Esophagus squamous epithelium (tissue), 5 donors: ENCODE measurements around the gene GALM. TPM values are rescaled to one million over a fixed set of nuclear protein-coding genes. Genes with fewer than 3 reads are reported as not detected.

ENCODE experiments used
- DNase-seq: peaks from one replicate; lab custom pipeline; 2025; lab: John Stamatoyannopoulos, UW
- H3K27ac ChIP-seq, 4 donors: fragments of 200-600 bp; sonication (generic); one replicate each; pipeline ENCODE4 v1.5.1; 2016 to 2019; ENCODE audit warnings: mild to moderate bottlenecking in 1 of 4
- H3K27me3 ChIP-seq, 4 donors: fragments of 200-600 bp; sonication (generic); 1 replicate in 3 of 4; 2 replicates in 1 of 4; pipeline versions ENCODE4 v1.5.1 to v1.6.0; 2017 to 2021; ENCODE audit warnings: antibody characterized with exemption in 1 of 4
- H3K36me3 ChIP-seq, 3 donors: fragments of 200-600 bp; sonication (generic); one replicate each; pipeline ENCODE4 v1.5.1; 2016 to 2019
- H3K4me1 ChIP-seq, 3 donors: fragments of 200-600 bp; sonication (generic); one replicate each; pipeline ENCODE4 v1.5.1; 2017 to 2019
- H3K4me3 ChIP-seq, 4 donors: fragments of 200-600 bp; sonication (generic); 1 replicate in 3 of 4; 2 replicates in 1 of 4; pipeline ENCODE4 v1.5.1; 2016 to 2019; ENCODE audit warnings: mild to moderate bottlenecking in 2 of 4, moderate library complexity in 1 of 4
- H3K9me3 ChIP-seq, 3 donors: fragments of 200-600 bp; sonication (generic); one replicate each; pipeline ENCODE4 v1.5.1; 2016 to 2019
- POLR2A ChIP-seq, 4 donors: fragments of 450-650 bp; IDR thresholded peaks; one replicate each; pipeline ENCODE4 v1.6.1; 2017; ENCODE audit warnings: antibody characterized with exemption in 4 of 4, mild to moderate bottlenecking in 4 of 4, moderate library complexity in 3 of 4
- WGBS, 2 donors: methylation state at CpG; one replicate each; pipeline ENCODE4 v1.1.5; 2018; 5-methylcytosine and 5-hydroxymethylcytosine counted together
- intact Hi-C: fragments of 100-400 bp; cut with DNase I; formaldehyde crosslinking; loops from one replicate; pipeline ENCODE4 v1.15.0; 2022
- total RNA-seq, 4 donors: library from RNA; depleted of rRNA; stranded (reverse); fragments of >200 nt; gene quantifications; one replicate each; pipeline ENCODE4 v1.1.0, GENCODE V29; 2016
- TF ChIP-seq, protein P1 (sequence below), 6 experiments: fragments of 450-650 bp in 4 of 6; fragments of 200-600 bp in 2 of 6; sonication (generic) in 2 of 6; IDR thresholded peaks; one replicate each; pipeline ENCODE4 v1.5.1; 2016 to 2019; ENCODE audit warnings: antibody characterized with exemption in 6 of 6, mild to moderate bottlenecking in 4 of 6, moderate library complexity in 4 of 6
- donor health status: DM: yes; HTN: yes; CAD: no.

The GALM gene
- total RNA-seq, 4 donors from 2014 or later: 2.6 to 10.5 (median 4.8) TPM

DNA sequence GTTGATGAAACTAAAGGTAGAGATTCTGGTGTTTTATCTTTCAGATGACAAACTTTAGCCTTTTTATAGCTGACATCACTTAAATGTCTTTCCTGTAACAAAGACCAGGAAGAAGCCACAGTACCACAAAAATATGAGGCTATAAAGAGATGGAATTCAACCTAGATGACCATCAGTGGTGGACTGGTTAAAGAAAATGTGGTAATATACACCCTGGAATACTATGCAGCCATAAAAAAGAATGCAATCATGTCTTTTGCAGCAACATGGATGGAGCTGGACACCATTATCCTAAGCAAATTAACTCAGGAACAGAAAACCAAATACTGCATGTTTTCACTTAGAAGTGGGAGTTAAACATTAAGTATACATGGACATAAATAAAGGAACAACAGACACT, 44.9 kb upstream of the GALM start:
- TF ChIP-seq, protein P1, sequence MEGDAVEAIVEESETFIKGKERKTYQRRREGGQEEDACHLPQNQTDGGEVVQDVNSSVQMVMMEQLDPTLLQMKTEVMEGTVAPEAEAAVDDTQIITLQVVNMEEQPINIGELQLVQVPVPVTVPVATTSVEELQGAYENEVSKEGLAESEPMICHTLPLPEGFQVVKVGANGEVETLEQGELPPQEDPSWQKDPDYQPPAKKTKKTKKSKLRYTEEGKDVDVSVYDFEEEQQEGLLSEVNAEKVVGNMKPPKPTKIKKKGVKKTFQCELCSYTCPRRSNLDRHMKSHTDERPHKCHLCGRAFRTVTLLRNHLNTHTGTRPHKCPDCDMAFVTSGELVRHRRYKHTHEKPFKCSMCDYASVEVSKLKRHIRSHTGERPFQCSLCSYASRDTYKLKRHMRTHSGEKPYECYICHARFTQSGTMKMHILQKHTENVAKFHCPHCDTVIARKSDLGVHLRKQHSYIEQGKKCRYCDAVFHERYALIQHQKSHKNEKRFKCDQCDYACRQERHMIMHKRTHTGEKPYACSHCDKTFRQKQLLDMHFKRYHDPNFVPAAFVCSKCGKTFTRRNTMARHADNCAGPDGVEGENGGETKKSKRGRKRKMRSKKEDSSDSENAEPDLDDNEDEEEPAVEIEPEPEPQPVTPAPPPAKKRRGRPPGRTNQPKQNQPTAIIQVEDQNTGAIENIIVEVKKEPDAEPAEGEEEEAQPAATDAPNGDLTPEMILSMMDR (IDR thresholded peaks at IDR 0.05): no peak
- no peak for TF ChIP-seq POLR2A (IDR thresholded peaks at IDR 0.05)
- no peak overlapping the region for H3K4me3 ChIP-seq
- intact Hi-C loops: no loop called here

DNA sequence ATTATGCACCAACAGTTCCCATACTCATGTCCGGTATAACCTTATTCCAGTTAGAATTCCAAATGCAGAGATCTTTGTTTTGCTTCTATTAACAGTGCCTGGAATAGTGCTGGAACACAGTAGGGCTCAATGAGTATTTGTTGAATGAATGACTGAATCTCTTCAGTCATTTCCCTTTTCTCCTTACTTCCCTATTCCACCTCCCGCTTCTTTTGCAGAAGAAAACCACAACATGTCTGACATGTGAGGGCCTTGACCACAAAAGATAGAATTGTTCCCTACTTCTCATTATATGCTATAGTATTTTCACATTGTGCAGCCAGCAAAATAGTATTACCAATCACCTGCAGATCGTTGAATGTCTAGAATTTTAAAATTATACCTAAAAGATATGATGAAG, 43.7 kb upstream of the GALM start:
- no peaks in the 10 kb centered on the region for H3K36me3 ChIP-seq
- H3K4me1 ChIP-seq: peaks cover 0 to 11% (median 8%) of the 10 kb centered on the region in 3 donors
- intact Hi-C loops: no loop called here
- no peak for DNase-seq
- TF ChIP-seq POLR2A (IDR thresholded peaks at IDR 0.05): no peak
- TF ChIP-seq, protein P1 (IDR thresholded peaks at IDR 0.05): no peak
- H3K27ac ChIP-seq: no peak overlapping the region
- WGBS, 2 donors: 61 to 72% methylated on average over 3 of the region's 3 CpGs
- H3K4me3 ChIP-seq: no peak overlapping the region
- peaks cover 0 to 12% (median 0%) of the 10 kb centered on the region in 4 donors for H3K27me3 ChIP-seq
- no peaks in the 10 kb centered on the region for H3K9me3 ChIP-seq

More for the DNA sequence above, 44.9 kb upstream of the GALM start:
- H3K4me1 ChIP-seq: peaks cover 0 to 11% (median 8%) of the 10 kb centered on the region in 3 donors
- H3K9me3 ChIP-seq: no peaks in the 10 kb centered on the region
- no peak for DNase-seq
- H3K27ac ChIP-seq: no peak overlapping the region
- peaks cover 0 to 3% (median 0%) of the 10 kb centered on the region in 4 donors for H3K27me3 ChIP-seq
- H3K36me3 ChIP-seq: no peaks in the 10 kb centered on the region

DNA sequence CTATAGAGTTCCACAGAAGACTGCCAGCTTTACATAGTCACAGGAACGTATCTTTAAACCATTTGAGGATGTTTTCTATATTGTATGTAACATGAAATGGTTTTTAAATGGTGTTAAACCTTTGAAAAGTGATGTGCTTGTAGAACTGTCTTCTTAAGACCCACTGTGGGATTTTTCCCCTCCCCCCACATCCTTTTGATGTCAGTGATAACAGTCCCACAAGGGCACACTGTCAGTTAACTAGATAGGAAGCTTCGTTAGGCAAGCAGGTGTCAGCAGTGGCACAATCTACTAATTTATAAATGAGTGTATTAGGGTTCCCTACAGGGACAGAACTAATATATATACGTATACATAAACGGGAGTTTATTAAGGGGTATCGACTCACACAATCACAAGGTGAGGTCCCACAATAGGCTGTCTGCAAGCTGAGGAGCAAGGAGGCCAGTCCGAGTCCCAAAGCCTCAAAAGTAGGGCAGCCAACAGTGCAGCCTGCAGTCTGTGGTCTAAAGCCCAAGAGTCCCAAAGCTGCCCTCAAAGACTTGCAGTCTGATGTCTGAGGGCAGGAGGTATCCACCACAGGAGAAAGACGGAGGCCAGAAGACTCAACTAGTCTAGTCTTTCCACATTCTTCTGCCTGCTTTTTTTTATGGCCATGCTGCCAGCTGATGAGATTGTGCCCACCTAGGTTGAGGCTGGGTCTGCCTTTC, 39.4 kb upstream of the GALM start:
- intact Hi-C loops: no loop called here
- 78 to 85% methylated on average over 6 to 7 of the region's 7 CpGs for WGBS, 2 donors
- Histone ChIP-seq H3K4me1 (no peaks in the 10 kb centered on the region), H3K4me3 (no peak overlapping the region), H3K9me3 (no peaks in the 10 kb centered on the region), H3K27ac (no peak overlapping the region), H3K36me3 (no peaks in the 10 kb centered on the region), H3K27me3 (peaks cover 0 to 13% (median 0%) of the 10 kb centered on the region in 4 donors)
- TF ChIP-seq POLR2A (IDR thresholded peaks at IDR 0.05): no peak
- TF ChIP-seq, protein P1 (IDR thresholded peaks at IDR 0.05): no peak
- no peak for DNase-seq

DNA sequence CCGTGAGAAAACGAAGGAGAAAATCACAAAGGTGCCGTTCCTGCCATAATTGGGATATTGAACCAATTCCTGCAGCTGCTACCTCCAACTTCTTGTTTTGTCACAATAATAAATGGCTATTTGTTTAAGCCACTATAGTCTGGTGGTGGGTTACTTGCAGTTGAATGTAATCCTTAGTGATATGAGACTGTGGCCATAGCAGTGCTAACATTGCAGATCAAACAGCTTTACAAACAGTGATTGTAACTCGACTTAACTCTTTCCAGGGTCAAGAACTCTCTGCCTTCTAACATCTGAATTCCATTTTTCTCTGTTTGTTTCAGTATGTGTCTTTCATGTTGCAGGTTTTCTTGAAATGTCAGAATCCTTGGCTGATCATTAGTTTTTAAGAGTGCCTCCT, 38.5 kb upstream of the GALM start:
- TF ChIP-seq POLR2A (IDR thresholded peaks at IDR 0.05): no peak
- TF ChIP-seq, protein P1 (IDR thresholded peaks at IDR 0.05): no peak
- Histone ChIP-seq H3K27ac (no peak overlapping the region), H3K9me3 (no peaks in the 10 kb centered on the region), H3K36me3 (no peaks in the 10 kb centered on the region), H3K27me3 (peaks cover 0 to 13% (median 0%) of the 10 kb centered on the region in 4 donors), H3K4me3 (no peak overlapping the region), H3K4me1 (no peaks in the 10 kb centered on the region)
- intact Hi-C loops: no loop called here
- WGBS, 2 donors: 84 to 85% methylated on average over 4 of the region's 4 CpGs
- no peak for DNase-seq

DNA sequence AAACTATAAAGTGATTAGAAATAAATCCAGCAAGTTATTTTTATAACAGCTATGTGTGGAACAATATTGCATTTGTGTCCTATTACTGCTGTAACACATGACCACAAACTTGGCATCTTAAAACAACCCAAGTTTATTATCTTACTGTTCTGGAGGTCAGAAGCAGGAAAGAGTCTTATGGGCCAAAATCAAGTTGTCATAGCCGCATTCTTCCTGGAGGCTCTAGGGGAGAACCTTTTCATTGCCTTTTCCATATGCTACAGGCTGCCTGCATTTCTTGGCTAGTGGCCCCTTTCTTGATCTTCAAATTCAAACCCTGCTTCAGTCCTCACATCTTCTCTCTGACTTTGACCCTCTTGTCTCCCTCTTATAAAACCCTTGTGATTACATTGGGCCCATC, 36.2 kb upstream of the GALM start:
- Histone ChIP-seq H3K4me1 (no peaks in the 10 kb centered on the region), H3K4me3 (no peak overlapping the region), H3K36me3 (no peaks in the 10 kb centered on the region), H3K9me3 (no peaks in the 10 kb centered on the region), H3K27me3 (peaks cover 0 to 13% (median 0%) of the 10 kb centered on the region in 4 donors), H3K27ac (no peak overlapping the region)
- no peak for DNase-seq
- intact Hi-C loops: no loop called here
- WGBS, 2 donors: 90 to 92% methylated on average over 1 of the region's 1 CpG
- TF ChIP-seq, protein P1 (IDR thresholded peaks at IDR 0.05): no peak
- no peak for TF ChIP-seq POLR2A (IDR thresholded peaks at IDR 0.05)
